T-helper 2 cell treated with Interferon-gamma antibody and Interleukin-4, amounts not matched to agents 100 ng/mL and 5 ng/mL, for 36 hours (primary cell): ENCODE measurements around the gene SOBP. TPM values are rescaled to one million over a fixed set of nuclear protein-coding genes. Genes with fewer than 3 reads are reported as not detected.
"Not testable (repeated sequence)": the region's sequence is repeated elsewhere in the genome, so short reads cannot be mapped to it uniquely, and the experiment has no call there.

Source experiments
- intact Hi-C: fragments of 100-400 bp; cut with micrococcal nuclease; formaldehyde crosslinking; loops from one replicate; pipeline ENCODE4 v1.15.1; 2023
- total RNA-seq: library from RNA; stranded (reverse); gene quantifications from 2 replicates; pipeline ENCODE4 v1.2.3, GENCODE V29; 2022

SOBP gene
- total RNA-seq, 1 donor from 2014 or later: 0.09 TPM

DNA sequence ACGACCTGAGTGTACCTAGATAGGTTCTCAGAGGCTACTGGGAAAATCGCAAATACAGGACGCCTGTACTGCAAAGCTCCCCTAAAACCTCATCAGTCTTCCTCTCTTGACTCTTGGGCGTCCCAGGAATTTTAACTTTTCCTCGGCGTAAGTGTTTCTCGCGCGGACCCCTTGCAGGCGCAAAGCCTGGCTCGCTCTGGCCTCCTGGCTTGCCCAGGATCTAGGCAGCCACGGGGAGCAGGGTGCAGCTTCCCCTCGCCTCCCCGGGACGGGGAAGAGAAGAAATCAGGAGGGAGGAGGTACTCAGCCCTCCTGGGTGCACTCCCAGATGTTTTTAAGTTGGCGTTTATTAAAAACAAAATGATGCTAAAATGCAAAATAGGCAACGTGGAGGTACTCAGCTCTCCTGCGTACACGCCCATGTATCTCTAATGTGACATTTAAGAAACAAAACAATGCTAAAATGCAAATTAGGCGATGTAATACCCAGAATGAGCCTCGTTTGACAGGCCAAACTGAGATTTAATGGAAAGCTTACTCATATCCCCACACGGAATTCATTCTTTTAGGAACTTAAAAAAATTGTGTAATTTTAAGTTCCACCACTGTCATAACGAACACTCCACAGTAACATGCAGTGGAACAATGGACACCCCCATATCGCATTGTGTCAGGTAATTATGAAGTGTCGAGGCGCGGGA lies 1.6 kb upstream of the SOBP start:
- intact Hi-C loops: no loop called here

DNA sequence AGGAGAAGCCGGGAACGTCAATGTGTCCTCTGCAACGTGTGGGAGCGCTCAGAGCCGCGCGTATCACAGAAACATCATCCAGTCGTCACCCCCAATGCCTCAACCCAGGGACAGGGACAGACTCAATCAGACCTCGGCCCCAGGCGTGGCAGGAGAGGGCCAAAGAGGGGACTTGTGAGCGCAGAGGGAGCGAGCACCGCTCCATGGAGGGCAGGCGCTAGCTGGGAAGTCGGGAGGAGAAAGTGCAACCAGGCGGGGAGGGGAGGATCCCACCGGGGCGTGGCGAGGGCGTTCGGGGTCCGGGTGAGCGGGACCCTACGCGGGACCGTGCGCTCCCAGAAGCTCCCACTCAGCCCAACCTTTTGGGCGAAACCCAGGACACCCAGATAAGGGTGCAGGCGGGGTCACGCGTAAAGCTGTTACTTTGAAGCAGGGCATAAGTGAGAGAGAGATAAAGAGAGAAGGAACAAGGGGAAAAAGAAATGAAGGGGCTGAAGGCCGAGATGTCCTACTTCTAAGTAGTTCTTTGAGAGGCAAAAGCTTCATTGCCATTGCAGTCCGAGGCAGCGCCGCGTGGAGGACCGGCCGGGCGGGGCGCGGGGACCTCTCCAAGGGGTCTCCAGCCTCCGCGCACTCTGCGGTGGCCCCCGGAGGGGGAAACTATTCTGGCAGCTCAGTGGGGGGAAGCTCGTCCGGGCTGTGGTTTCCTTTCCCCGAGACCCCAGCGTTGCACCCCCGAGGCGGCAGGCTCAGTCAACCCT lies 862 bp upstream of the SOBP start:
- intact Hi-C loops: loop anchor here (1.0 kb wide), 1 partner anchor 30 kb away; the partner anchor contains the start of gene PDSS2

DNA sequence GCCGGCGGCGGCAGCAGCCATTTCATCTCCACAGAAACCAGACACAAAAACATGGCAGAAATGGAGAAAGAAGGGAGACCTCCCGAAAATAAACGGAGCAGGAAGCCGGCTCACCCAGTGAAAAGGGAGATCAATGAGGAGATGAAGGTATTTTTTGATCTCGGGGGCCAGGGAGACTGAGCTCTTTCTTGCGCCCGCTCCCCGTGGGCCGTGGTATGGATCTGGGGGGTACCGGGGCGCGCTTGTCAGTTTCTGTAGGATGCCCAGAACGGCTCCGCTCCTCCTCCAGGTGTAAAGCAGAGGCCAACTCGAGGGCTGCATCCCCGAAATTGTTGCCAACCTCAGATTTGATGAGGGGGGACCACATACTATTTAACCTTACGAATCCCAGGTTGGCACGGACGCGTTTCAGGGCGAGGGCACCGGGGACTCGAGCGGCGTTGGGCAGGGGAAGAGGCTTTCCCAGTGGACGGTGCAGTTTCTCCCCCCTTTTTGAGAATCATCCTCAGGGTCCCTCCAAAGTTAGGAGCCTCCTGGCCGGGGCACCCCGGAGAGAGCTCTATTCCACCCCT lies 735 bp downstream of the SOBP start:
- intact Hi-C loops: loop anchor here (10.0 kb wide), 1 partner anchor 674 kb away; the partner anchor contains the start of gene NR2E1

DNA sequence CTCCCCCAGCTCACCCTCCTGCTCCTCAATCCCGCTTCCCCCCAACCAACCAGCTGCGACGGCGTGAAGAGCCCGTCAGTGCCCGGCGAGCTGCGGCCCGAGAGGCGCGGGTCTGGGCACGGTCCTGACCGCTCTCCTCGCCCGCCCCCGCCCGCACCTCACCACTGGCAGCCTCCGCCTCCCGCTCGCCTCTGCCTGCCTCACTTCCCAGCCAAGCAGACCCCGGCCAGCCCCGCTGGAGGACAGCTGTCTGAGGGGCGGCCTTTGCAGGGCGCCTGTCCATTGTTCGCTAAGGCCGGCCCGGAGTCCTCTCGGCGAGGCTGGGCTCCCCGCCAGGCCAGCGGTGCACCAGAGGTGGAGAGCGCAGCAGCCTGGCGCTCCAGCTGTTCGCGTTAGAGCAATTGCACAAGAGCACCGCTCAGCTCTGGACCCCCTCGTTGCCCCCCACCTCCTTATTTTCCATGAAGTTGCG lies 1.3 kb downstream of the SOBP start:
- intact Hi-C loops: loop anchor here (10.0 kb wide), 1 partner anchor 674 kb away; the partner anchor contains the start of gene NR2E1

DNA sequence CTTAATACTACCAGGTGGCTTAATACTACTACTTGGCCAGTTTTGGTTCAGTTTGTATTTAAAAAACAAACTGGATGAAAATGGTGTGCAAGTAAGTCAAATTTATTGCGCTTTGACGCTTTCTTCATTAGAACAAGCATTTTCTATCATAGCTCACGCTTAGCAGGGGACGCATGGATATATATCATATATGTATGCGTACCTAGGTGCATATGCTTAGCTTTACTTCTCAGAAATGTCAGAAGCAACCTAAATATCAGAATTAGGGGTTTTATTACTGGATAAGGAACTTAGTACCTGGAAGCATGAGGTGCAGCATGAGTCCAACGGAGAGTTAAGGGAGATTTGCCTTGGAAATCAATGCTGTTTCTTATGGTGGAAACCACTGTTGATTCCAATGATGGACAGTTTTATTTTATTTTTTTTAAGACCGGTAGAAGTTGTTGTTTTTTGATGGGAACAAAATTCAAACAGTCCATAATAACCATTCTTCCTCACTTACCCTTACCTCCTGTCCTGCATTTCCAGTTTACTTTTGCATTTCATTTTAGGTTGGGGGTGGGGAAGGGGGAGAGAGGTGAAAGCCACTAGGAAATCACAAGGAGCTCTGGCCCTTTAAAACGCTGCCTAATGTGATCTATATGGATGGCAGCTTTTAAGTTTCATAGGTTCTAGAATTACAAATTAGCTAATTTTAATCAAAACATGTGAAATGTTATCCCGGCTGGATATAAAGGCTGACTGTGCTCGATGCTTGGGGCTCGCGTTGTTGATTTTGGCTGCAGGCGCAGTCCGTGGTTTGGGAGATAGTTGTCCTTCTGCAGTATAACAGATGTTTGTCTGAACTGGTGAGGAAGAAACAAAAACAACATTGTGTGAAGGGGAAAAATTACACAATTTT lies 2.1 kb downstream of the SOBP start:
- intact Hi-C loops: loop anchor here (10.0 kb wide), 1 partner anchor 673 kb away; the partner anchor contains the start of gene NR2E1

DNA sequence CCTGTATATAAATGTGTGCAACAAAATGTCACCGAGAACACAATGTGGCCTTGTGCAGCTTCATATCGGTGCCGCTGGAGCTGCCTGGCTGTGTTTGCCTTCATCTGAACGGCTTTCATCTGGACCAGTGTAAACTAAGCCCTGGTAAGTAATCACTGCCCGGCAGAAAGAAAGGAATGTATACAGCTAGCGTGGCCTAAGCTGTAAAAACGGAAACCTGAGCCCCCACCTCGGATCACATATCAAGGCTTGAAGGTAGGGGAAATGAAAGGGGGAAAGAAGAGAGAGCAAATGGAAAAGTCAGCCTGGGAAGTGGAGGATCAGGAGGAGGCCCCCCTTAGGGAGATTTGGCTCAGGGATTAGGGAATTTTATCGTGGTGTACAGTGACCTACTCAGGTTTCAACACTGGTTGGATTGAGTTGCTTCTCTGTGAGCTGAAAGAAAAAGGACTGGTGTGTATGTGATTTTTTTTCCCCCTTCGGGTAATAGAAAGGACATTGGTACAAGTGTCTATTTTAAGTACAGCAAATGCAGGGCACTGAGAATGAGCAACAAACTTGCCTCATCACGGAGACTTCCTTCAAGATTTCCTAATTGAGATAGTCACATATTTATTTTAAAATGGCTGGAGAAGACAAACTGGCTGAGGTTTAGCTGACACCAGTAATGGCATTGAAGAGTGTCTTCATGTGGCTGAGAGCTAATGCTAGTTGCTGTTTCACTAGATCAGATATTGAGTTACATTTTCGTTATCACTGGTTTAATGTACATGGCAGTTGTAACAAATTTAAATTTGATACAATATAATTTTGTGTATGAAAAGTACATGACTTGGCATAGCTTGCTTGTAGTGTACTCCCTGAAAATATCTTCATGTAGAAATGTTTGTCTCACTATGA lies 3.5 kb downstream of the SOBP start:
- intact Hi-C loops: loop anchor here (10.0 kb wide), 1 partner anchor 671 kb away; the partner anchor contains the start of gene NR2E1

DNA sequence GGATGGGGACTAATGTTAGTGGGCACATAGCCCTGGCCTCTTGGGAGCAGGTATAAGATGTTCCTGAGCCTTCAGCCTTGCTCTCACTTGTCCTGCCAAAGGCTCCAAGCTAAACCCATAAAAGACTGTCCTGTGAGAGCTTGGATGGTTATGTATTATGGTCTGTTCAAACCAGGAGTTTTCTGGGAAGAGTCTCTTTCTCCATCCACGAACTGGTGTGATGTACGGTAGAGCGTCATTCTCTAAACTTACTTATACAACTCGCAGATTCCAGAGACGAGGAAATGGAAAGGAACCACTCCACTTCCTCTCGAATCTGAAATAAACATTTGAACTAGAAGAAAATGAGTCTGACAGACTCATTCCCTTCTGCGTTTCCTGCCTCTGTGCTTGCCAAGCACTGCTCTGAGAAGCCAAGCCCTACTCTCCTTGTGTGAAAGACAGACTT lies 5.3 kb downstream of the SOBP start:
- intact Hi-C loops: loop anchor here (10.0 kb wide), 1 partner anchor 670 kb away; the partner anchor contains the start of gene NR2E1

DNA sequence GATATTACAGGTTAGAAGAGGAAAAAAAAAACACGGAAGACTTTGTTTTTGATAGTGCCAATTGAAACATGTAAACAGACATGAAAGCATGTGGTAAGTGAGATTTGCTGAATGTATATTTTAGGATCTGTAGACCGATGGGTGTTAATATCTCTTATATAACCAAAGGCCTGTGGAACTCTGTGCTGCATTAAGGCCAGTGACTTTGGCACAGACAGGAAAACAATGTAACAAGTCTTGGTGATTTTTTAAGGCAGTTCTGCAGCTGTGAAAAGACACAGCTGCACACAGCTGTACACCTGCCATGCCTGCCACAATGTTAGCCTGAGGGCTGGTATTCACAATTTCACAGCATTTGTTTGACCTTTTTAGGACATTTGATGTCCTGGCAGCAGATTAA lies 6.1 kb downstream of the SOBP start:
- intact Hi-C loops: loop anchor here (10.0 kb wide), 1 partner anchor 669 kb away; the partner anchor contains the start of gene NR2E1

DNA sequence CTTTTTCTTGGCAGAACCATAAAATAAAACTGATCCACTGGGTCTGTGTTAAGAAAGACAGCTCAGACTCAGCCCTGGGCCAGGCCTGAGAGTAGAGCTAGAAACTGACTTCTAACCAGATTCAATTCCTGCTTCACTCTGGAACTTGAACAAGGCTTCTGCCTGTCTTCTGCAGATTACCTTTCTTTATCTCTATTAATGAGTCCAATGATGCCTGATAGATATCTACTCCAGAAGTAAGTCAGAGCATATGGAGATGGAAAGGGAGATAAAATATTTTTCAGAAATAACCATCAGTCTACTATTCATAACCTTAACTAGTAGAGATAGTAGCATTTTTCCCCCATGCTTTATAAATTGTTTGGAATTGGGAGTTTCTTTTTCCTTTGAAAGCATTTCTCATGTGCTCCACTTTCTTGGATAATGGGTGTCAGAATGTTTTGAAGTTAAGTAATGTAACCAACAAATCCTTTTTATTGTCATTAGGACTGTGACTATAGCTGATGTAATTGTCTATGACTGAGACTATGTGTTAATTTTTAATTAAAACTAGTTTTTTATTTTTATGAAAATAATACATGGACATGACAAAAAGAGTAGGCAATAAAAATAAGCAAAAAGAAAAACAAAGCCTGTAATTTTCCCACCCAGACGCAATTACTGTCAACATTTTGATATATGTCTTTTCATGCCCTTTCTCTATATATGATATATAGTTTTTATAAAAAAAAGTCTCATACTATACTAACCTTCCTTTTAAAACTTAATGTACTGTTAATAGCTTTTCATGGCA lies 7.2 kb downstream of the SOBP start:
- intact Hi-C loops: loop anchor here (10.0 kb wide), 1 partner anchor 668 kb away; the partner anchor contains the start of gene NR2E1

DNA sequence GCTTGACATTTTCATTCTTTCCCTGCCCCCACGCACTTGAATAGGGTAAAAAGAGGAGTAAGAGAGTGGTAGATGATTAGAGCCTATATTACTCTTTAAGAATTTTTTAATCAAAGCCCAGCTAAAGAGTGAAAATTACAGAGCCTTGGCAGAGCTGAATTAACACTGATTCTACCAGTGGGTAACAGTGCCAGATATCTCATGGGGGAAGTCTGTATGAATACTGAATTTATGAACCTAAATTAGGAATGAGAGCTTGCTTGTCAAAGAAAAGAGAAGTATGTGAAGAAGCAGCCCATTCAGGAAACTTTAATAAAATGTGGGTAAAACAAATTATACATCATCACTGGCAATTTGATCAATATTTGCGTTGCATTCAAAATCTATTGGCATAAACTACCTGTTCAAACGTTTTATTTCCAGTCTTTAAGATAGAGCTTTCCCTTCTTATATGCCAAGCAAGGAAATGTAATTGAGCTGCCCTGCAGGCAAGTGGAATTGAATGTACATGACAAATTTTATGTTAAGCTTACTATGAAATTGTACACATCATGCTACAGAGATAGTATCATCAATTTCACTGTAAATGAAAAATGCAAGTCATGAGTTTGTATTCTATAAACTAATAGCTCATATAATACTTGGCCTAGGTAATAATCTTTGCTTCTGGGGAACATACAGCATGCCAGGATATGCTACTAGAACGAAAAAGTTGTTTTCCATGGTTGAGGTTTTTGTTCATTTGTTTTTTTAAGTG lies 14.5 kb downstream of the SOBP start:
- intact Hi-C loops: no loop called here

DNA sequence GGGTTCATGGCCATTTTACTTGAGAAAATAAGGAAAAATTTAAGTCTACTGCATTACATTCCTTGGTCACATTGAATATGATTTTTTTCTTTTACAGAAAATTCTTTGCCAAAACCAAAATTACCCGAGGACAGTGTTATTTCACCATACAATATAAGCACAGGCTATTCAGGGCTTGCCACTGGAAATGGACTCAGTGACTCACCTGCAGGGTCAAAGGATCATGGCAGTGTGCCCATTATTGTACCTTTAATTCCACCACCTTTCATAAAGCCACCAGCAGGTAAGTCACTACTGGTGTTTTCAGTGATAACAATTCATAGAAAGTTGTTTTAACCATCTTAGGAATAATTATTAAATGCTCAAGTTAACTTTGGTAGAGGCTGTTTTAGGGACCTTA lies 16.2 kb downstream of the SOBP start:
- intact Hi-C loops: no loop called here

DNA sequence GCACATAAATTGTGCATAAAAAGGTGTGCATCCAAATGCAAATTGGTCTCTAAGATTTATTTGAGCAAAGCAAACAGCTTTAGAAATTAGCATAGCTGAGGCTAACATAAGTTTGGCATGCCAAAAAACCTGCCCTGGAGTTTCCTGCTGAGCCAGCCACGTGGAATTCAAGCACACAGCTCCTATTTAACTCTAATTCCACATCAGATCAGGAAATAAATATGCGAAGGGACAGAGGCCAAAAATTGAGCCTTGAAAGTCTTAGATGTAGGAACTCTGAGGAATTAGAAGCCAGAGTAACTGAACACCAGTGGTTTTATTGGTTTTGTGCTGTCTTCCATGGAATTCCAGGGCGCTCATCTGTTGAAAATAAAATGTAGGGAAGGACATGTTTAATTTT lies 19.6 kb downstream of the SOBP start:
- intact Hi-C loops: no loop called here

DNA sequence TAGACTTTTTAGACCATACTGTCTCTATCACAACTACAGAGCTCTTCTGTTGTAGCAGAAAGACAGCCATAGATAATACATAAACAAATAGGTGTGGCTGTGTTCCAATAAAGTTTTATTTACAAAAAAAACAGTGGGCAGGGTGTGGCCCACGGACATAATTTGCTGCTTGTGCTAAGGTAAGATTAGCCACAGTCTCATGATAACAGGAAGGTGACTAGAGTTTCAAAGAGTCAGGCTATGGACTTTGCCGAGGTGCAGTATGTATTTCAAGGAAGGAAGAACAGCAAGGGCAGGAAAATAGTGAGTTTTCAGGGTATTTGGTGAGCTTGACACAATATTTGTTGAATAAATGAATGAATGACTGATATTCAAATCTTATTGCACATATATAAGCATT lies 20.2 kb downstream of the SOBP start:
- intact Hi-C loops: no loop called here

DNA sequence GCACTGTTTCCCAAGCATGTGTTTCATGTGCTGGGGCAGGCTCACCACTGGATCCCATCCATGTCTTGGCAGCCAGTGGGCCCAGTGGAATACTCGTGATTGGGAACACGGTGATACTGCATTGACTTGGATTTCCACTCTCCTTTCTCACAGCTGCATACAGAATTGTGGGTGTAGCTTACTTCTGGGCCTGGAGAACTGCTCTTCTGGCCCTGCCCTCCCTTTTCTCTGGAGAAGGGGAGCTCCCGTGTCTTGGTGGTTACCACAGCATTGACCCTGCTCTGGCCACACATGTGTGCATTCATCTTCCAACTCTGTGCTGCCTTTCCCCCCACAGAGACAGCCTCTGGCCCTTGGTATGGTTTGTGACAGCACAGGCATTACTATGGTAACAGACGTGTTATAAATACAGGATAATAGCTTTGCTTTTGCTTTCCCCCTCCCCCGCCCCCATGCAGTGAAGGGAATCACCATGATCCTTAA lies 21.6 kb downstream of the SOBP start:
- intact Hi-C loops: no loop called here

DNA sequence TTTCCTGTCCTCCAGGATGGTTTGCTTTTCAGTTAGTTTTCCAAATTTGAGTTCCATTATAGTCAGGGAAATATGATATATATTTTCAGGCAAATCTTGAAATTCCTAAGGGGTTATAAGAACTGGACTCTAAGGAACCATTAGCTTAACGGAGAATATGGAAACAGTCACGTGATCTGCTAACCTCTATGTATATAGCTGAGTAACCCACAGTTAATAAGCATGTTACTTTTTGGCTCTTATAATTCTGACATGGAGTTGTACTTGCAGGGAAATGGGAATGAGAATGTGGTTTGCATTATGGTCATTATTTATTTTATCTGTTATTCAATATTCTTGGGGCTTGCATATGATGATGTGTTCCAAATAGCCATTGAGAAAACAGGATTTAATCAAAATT lies 23.3 kb downstream of the SOBP start:
- intact Hi-C loops: no loop called here

DNA sequence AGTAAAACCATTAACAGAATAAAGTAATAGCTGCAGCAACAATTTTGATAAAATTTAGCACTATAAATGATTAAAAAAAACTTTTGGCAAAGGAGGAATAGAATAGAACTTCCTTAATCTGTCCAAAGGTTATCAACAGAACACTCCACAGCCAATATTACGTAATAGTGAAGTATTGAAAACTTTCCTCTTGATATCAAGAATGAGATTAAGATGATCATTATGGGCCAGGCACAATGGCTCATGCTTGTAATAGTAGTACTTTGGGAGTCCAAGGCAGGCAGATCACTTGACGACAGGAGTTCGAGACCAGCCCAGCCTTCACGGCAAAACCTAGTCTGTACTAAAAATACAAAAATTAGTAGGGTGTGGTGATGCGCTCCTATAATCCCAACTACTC lies 26.0 kb downstream of the SOBP start:
- intact Hi-C loops: no loop called here

DNA sequence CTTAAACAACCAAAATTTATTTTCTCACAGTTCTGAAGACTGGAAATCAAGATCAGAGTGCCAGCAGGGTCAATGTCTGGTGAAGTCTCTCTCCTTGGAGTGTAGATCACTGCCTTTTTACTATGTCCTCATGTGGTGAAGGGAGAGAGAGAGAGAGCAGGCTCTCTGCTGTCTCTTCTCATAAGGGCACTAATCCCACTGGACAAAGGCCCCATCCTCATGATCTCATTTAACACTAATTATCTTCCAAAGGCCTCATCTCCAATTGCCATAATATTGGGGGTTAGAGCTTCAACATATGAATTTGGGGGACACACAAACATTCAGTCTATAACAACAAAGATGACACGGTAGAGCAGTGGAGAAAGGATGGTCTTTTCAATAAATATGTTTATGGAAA lies 27.4 kb downstream of the SOBP start:
- intact Hi-C loops: no loop called here

DNA sequence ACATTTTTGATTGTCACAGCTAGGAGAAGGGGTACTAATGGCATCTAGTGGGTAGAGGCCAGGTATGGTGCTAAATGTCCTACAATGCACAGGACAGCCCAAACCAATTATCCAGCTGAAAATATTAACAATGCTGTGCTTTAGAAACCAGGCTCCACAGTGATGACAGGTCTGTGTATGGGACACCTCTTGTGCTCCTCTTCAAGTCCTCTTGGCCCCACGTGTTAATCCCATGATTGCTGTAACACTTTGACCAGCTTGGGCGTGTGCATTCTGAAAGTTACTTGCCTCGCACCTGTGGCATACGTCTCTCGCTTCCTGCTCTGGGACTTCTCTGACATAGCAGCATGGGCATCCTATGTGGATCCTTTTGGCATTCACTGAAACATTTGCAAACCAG lies 29.3 kb downstream of the SOBP start:
- intact Hi-C loops: not testable (repeated sequence)
